Adipocyte (in vitro differentiated cells): ENCODE measurements around the gene PARD3.

Experiments used
- DNase-seq: peaks from one replicate; pipeline ENCODE4 v3.0.0-alpha.2; 2015; ENCODE audit warnings: low read depth
- H3K27me3 ChIP-seq: replicated peaks from 2 replicates; pipeline ENCODE4 v1.7.0; 2013; ENCODE audit warnings: mild to moderate bottlenecking, low read length, moderate library complexity; ENCODE audit not compliant: control insufficient read depth, insufficient read depth
- H3K36me3 ChIP-seq: 2 replicates; pipeline ENCODE4 v1.7.0; 2013; ENCODE audit warnings: low read length, mild to moderate bottlenecking, moderate library complexity; ENCODE audit not compliant: control insufficient read depth, insufficient read depth, severe bottlenecking
- H3K4me1 ChIP-seq: 2 replicates; pipeline ENCODE4 v1.7.0; 2013; ENCODE audit warnings: mild to moderate bottlenecking, low read length, moderate library complexity; ENCODE audit not compliant: control insufficient read depth, insufficient read depth
- H3K4me3 ChIP-seq: 2 replicates; pipeline ENCODE4 v1.7.0; 2013; ENCODE audit warnings: mild to moderate bottlenecking, low read length, moderate library complexity
- H3K9ac ChIP-seq: 2 replicates; pipeline ENCODE4 v1.7.0; 2013; ENCODE audit warnings: mild to moderate bottlenecking, low read length, moderate library complexity
- H3K9me3 ChIP-seq: 2 replicates; pipeline ENCODE4 v1.7.0; 2013; ENCODE audit warnings: mild to moderate bottlenecking, low read length, moderate library complexity; ENCODE audit not compliant: control insufficient read depth

PARD3 gene

GRCh38 chr10:34124522-34125035 lies 690.5 kb downstream of the PARD3 start:
- no peaks in the 10 kb centered on the region for H3K9me3 ChIP-seq
- H3K4me3 ChIP-seq = no peak overlapping the region
- H3K4me1 ChIP-seq = peaks cover 13% of the 10 kb centered on the region
- no peaks in the 10 kb centered on the region for H3K27me3 ChIP-seq
- no peaks in the 10 kb centered on the region for H3K36me3 ChIP-seq
- DNase-seq = no peak
- no peak overlapping the region for H3K9ac ChIP-seq

- Histone ChIP-seq H3K27me3 (no peaks in the 10 kb centered on the region), H3K4me3 (no peak overlapping the region), H3K9me3 (no peaks in the 10 kb centered on the region), H3K36me3 (no peaks in the 10 kb centered on the region), H3K9ac (no peak overlapping the region), H3K4me1 (peaks cover 13% of the 10 kb centered on the region)
- peak; percentile 43 for DNase-seq
Observed at GRCh38 chr10:34121781-34122622, 693.1 kb downstream of the PARD3 start.

- Histone ChIP-seq H3K4me3 (no peak overlapping the region), H3K27me3 (no peaks in the 10 kb centered on the region)
Observed at GRCh38 chr10:34121125-34121753, 693.9 kb downstream of the PARD3 start.

GRCh38 chr10:34119456-34119855 lies 695.6 kb downstream of the PARD3 start:
- Histone ChIP-seq H3K36me3 (no peaks in the 10 kb centered on the region), H3K4me1 (peaks cover 13% of the 10 kb centered on the region), H3K9ac (no peak overlapping the region), H3K9me3 (no peaks in the 10 kb centered on the region), H3K4me3 (no peak overlapping the region), H3K27me3 (no peaks in the 10 kb centered on the region)
- DNase-seq = no peak

More at GRCh38 chr10:34121125-34121753, 693.9 kb downstream of the PARD3 start:
- H3K36me3 ChIP-seq = no peaks in the 10 kb centered on the region
- peaks cover 13% of the 10 kb centered on the region for H3K4me1 ChIP-seq
- peak; percentile 34 for DNase-seq
- H3K9ac ChIP-seq = no peak overlapping the region
- H3K9me3 ChIP-seq = no peaks in the 10 kb centered on the region

- Histone ChIP-seq H3K36me3 (no peaks in the 10 kb centered on the region), H3K4me1 (peaks cover 11% of the 10 kb centered on the region), H3K9me3 (no peaks in the 10 kb centered on the region), H3K27me3 (no peaks in the 10 kb centered on the region), H3K9ac (no peak overlapping the region), H3K4me3 (no peak overlapping the region)
- no peak for DNase-seq
Observed at GRCh38 chr10:34116681-34117271, 698.3 kb downstream of the PARD3 start.

- DNase-seq = no peak
Observed at GRCh38 chr10:34116220-34116641, 698.9 kb downstream of the PARD3 start.

GRCh38 chr10:34114914-34115313 lies 700.2 kb downstream of the PARD3 start:
- no peaks in the 10 kb centered on the region for H3K27me3 ChIP-seq
- H3K4me3 ChIP-seq = no peak overlapping the region
- no peak overlapping the region for H3K9ac ChIP-seq
- no peaks in the 10 kb centered on the region for H3K9me3 ChIP-seq
- H3K36me3 ChIP-seq = no peaks in the 10 kb centered on the region
- DNase-seq = no peak
- H3K4me1 ChIP-seq = peaks cover 15% of the 10 kb centered on the region

More at GRCh38 chr10:34116220-34116641, 698.9 kb downstream of the PARD3 start:
- Histone ChIP-seq H3K9me3 (no peaks in the 10 kb centered on the region), H3K4me1 (peaks cover 15% of the 10 kb centered on the region), H3K4me3 (no peak overlapping the region), H3K36me3 (no peaks in the 10 kb centered on the region), H3K27me3 (no peaks in the 10 kb centered on the region), H3K9ac (no peak overlapping the region)

- Histone ChIP-seq H3K9ac (no peak overlapping the region), H3K4me3 (no peak overlapping the region), H3K9me3 (no peaks in the 10 kb centered on the region), H3K27me3 (no peaks in the 10 kb centered on the region), H3K36me3 (no peaks in the 10 kb centered on the region), H3K4me1 (peaks cover 15% of the 10 kb centered on the region)
- DNase-seq = no peak
Observed at GRCh38 chr10:34113504-34114225, 701.4 kb downstream of the PARD3 start.

GRCh38 chr10:34112171-34112782 lies 702.8 kb downstream of the PARD3 start:
- peaks cover 15% of the 10 kb centered on the region for H3K4me1 ChIP-seq
- no peaks in the 10 kb centered on the region for H3K36me3 ChIP-seq
- no peaks in the 10 kb centered on the region for H3K9me3 ChIP-seq
- H3K4me3 ChIP-seq = no peak overlapping the region
- peak; percentile 15 for DNase-seq
- H3K9ac ChIP-seq = no peak overlapping the region
- no peaks in the 10 kb centered on the region for H3K27me3 ChIP-seq

GRCh38 chr10:34111179-34111578 lies 703.9 kb downstream of the PARD3 start:
- H3K4me1 ChIP-seq = peaks cover 15% of the 10 kb centered on the region
- H3K27me3 ChIP-seq = no peaks in the 10 kb centered on the region
- H3K36me3 ChIP-seq = no peaks in the 10 kb centered on the region
- no peak overlapping the region for H3K4me3 ChIP-seq
- DNase-seq = no peak
- no peaks in the 10 kb centered on the region for H3K9me3 ChIP-seq
- H3K9ac ChIP-seq = no peak overlapping the region
